Measurements from ENCODE around the gene DDX41.
"Not testable (repeated sequence)": the region's sequence is repeated elsewhere in the genome, so short reads cannot be mapped to it uniquely, and the experiment has no call there.

Gene DDX41

DNA sequence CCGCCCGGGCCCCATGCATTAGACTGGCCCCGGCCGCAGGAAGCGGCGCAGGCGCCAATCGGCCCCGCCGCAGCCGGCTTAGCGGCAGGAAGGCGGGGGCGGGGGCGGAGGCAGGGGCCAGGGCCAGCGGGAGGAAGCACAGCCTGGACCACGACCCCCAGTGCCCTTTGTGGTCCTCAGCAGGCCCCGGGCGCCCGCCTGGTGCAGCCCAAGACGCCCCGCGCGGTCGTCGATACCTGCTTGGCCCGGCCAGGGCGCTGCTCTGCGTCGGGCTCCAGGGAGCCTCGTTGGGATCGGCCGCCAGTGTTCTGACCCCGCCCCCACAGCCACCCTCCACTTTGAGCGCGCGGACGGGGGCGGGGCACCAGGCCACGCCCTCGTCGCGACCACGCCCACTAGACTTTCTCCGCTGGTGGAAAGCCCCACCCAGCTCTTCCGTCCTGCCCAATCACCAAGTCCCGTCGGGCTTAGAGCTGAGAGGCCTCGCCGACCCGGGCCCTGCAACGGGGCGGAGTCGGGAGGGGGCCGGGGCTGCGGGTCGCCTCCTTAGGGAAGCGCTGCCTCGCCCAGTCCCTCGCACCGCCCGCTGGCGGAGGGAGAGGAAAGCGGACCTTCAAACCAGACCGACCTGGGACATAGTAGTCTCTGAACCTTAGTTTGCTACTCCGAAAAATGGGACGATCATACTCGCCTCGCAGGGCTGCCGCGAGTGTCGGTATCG is 19.3 kb downstream of the DDX41 start, which contains the start of gene PDLIM7:
TSS of gene PDLIM7 (minus strand) at position 313 of the 721 bp plus-strand sequence. CDS start 1,092 bp downstream, outside the sequence.
- DNase-seq, result peak; percentile 98

DNA sequence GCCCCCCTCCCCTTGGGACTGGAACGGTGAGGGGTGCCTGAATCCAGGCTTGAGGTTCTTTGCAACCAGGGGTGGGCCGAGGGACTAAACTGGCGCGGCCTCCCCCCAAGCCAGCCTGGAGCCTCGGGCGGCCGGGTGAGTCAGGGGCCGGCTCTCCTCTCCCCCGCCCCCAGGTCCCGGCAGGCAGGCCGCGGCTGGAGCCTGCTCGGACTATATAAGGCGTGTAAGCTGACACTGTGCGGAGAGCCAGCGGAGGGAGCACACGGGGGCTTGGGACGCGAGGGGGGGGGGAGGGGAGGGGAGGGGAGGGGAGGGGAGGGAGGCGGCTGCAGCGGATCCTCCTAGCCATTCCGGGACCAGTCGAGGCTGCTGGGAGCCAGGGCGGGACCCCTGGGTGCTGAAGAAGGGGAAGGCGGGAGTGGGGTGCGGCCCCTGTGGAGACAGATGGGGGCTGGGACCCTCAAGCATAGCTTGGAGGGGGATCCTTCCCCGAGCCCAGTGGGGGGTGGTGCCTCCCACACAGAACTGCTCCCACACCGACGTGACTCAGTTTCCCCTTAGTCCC is 20.0 kb downstream of the DDX41 start:
- DNase-seq, result peak; percentile 93

DNA sequence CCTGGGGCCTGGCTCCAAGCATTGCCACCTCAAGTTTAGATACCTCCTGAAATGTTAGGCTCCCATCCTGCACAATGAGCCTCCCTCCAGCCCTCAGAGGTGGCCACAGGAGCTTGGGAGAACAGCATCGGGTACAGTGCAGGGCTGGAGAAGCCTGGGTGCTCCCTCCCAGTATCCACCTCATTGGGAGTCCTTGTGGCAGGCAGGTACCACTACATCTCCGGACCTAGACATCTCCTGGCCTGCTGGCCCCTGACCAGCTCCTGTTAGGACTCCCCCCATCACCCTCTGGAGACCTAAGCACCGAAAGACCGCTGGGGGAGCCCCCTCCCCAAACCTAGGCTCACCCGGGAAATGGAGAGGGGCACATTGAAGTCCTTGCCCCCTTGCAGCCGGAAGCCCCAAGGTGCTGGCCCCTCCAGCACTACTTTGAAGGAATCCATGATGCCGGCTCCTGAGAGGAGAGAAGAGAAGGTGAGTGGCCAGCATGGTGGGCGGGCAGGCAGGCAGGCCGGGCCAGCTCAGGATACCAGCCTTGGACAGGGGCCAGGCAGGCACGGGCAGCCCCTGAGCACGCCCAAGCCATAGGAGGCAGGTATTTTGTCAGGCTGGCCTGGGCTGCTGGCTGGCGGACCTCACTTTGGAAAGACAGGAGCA is 20.6 kb downstream of the DDX41 start:
- peak; percentile 55 for DNase-seq

DNA sequence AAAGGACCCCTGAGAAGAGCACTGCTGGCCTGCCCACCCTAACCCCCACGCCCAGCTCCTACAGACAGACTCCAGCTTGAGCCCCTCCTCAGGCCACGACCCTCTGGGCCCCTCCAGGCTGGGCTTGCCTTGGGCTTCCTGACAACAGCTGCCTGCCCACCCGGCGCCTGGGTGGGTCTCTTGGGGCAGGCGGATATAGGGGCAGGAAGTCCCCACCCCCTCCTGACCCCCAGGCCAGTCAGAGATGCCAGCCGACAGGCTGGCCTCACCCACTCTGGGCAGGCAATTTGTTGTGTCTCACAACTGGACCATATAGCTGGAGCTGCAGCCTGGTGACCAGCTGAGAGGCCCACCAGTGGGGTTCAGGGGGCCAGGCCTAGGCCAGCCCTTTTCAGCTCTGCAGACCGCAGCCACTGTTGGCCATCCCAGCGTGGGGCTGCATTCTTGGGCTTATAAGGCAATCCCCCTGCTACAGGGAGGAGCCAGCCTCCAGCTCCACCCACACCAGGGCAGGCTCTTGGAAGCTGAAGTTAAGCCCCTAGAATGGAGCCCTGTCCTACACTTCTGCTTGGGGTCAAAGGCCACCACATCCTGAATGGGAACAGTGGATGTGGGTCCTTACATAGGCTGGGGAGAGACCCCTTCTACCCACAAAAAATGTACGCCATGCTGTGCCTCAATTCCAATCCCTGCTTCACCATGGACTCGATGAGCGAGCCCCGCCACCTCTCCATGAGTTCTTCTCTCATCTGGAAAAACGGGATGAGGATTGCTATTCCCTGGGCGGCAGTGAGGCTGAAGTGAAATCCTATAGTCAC is 21.3 kb downstream of the DDX41 start:
- peak; percentile 87 for DNase-seq

DNA sequence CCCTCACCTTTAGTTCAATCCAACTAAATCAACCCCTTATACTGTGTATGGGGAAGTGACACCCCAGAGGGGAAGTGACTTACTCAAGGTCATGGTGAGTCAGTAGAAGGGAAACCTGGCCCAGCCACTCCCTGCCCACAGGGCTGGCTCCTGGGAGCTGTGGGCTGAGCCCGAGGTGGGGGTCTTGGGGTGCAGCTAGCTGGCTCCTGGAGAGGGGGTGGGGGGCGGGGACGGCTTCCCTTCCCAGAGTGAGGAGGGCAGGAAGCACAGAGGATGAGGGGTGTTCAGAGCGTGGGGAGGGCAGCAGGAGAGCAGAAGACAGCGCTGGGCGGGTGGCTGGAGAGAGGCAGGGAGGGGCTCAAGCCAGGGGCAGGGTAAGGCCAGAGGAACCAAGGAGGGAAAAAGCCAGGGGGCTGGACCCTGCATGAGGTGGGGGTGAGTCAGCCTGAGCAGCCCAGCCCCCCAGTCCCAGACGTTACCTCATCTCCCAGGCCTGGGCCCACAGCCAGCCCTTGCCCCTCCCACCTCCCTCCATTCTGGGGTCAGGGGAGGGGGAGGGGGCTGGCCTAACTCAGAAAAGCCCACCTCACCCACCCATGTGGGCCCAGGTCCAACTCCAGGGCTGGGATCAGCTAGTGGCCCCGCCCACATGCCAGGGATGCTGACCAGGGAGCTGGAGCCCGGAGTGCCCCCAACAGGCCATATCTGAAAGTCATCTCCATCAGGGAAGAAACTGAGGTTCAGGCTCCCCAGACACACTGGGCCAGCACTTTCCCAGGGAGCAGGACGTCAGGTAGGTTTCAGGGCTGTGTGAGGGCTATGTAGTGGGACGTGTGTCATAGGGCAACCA is 22.2 kb downstream of the DDX41 start:
- DNase-seq, result peak; percentile 82

DNA sequence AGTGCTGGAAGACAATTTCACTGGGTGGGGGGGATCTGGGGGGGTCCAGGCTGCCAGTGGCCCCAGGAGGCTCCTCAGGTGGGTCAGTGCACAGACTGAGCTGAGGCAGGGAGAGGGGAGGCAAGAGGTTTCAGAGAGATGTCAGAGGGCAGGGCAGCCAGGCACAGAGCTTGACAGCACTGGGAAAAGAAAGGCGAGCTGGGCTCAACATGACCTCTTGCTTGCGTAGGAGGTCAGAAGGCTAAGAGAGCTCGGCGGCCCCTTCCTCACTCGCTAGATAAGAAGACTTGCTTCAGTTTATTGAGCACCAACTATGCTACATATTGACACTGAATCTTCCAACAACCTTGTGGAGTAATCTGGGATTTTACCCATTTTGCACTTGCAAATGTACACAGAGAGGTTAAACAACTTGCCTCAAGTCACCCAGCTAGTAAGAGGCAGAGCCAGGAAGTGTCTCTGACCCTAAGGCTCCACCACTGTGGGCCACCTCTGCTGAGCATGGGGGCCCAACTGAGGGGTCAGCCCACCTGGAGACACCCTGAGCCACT is 22.9 kb downstream of the DDX41 start:
- DNase-seq, result peak; percentile 1

DNA sequence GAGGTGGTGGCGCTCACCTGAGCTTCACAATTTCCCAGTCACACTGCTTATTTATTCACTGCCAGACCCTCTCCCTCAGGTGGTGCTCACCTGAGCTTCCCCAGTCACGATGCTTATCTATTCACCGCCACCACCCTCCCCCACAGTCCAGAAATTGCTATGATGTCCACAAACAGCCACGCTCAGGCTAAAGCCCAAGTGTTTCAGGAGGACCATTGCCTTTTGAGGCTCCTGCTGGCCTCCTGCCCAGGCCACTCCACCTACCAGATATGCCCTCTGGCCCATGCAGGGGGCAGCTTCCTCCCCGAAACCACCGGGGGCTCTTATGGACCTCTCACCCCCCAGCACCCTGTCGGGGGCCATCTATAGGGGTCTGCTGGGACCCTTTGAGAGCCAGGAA is 23.9 kb downstream of the DDX41 start:
- DNase-seq, result no peak

DNA sequence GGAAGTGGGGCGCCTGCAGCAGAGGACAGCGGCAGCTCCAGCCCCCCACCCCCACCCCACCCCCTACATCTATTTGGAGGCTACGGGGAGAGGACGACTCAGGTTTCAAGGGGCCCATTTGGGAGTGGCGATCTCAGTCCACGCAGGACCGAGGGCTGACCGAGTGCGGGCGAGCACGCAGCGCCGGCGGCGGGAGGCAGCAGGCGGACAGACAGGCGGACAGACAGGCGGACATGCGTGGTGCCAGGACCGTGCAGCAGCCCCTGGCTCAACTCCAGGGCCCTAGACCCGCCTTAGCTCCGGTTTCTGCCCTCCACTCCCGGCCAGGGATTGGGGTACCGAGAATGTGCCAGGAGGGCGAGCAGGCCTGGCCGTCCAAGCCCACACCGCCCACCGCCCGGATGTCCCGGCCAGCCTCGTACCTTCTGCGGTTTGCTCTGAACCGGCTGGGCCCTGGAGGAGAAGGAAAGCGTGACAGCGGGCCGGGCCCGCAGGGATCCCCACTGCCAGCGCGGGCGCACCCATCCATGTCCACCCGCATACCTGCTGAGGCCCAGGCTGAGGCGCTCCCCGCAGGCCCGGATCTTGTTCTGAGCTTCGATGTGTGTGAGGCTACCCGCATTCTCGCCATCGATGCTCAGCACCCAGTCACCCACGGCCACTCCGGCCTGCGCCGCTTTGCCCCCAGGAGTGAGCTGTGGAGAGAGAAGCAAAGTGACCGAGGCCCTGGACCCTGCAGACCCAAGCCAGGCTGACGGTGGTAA is 24.6 kb downstream of the DDX41 start:
- DNase-seq, result no peak

DNA sequence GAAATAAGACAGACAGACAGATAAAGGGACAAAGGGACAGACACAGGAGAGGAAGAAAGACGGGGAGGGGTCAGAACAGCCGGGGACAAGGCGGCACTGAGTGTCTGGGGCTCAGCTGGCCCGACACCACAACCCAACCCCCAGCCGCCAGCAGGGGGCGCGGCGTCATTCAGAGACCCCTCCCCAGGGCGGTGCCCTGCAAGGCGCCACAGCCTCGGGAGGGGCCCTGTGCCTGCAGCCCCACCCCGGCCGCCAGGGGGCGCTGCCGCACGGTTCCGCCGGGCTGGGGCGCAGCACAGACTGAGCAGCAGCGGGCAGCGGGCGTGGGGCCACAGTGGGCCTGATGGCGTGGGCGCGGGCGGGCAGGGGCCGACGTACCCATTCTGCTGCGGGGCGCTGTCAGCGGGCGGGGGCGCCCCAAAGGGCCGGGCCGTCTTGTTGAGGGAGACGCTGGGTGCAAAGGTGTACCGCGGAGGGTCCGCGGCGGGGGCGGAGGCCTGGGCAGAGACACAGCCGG is 25.3 kb downstream of the DDX41 start:
- peak; percentile 83 for DNase-seq

DNA sequence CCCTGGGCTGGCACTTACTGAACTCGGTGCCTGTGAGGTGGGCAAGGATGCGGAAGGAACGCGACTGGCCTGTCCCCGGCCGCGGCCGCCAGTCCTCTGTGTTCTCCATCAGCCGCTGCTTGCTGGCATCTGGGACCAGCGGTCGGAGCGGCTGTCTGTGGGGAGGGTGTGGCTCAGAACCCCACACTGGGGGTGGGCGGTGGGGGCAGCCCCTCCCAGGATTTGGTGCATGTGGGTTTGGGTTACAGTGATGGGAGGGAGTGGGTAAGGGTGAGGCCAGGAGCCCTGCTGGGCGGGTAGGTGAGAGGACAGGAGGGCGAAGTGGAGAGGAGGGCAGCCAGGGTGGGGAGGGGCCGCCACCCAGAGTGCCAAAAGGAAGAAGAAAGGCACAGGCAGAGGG is 25.8 kb downstream of the DDX41 start:
- peak; percentile 50 for DNase-seq

DNA sequence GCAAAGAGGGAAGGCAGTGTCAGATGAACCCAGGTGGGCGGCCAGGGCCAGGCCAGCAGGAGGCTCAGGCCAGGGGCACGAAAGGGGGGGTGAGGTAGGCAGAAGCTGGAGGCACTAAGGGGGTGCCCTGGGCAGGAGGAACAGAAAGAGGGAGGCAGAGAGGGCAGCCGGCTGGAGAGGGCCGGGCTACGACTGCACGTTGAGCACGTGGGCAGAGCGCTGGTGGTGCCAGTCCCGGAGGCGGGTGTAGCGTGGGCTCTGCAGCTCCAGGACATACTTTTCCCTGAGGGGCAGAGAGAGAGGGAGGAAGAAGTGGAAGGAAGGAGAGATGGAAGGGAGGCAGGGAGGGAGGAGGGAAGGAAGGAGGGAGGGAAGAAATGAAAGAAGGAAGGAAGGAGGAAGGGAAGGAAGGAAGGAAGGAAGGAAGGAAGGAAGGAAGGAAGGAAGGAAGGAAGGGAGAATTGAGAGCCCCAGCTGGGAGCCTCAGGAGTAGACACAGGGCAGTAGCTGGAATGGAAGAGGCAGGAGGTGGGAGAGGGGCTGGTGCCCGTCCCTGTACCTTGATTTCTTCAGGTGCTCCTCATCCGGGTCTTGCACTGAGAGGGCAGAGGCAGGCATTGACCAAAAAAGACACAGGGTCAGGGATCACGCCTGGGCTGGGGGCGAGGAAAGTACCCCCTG is 26.3 kb downstream of the DDX41 start:
- peak; percentile 1 for DNase-seq

DNA sequence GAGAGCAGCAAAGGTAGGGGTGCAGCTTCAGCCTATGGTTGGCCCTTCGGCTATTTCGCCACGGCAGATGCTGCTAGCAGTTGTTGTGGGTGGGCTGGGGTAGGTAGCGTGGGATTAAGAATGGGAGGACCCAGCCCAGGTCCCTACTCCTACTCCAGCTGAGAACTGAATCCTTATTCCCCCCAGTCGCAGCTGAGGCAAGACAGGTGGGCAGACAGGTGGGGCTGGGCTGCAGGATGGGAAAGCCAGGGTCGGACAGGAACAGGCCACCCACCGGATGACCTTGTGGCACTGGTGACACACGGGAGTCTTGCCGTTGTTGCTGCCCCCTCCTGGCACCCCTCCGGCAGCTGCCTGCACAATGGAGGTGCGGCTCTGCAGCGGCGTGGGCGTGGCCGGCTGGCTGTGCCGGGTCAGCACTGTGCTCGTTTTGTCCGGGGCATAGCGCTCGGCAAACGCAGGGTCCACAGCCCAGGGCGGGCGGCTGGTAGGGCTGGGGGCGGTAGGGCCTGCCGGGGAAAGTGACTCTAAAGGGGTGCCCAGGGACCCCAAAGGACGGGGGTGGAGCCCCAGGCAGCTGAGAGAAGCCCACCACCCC is 27.5 kb downstream of the DDX41 start:
- peak; percentile 35 for DNase-seq

DNA sequence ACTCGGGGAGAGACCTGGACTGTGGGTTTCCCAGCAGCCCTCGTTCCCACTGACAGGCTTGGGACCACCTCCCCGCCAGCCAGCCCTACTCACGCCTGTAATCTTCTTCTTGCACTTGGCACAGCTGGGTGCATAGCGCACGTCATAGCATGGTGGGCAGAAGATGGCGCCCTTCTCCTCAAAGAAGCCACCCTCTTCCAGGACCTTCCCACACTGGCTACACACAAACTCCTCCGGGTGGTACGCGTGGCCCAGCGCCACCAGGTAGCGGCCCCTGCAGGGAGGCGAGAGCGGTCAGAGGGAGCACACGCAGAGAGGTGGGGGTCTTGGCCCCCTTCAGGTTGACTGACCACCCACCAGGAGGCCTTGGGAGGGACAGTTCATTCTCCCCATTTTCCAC is 28.8 kb downstream of the DDX41 start:
- DNase-seq, result peak; percentile 1

DNA sequence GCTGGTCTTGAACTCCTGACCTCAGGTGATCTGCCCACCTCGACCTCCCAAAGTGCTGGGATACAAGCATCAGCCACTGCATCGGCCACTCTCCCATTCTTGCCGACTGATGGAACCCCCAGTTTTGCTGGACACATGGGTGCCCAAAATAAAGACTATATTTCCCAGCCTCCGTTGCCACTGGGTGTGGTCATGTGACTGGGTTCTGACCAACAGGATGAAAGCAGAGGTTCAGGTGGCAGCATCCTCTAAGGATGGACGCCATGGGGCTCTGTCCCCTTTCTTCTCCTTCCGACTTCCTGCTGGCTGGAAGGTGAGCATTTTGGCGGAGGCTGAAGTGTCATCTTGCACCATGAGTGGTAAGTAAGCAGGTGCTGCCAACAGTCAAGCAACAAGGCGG is 29.6 kb downstream of the DDX41 start:
- DNase-seq, result peak; percentile 0

DNA sequence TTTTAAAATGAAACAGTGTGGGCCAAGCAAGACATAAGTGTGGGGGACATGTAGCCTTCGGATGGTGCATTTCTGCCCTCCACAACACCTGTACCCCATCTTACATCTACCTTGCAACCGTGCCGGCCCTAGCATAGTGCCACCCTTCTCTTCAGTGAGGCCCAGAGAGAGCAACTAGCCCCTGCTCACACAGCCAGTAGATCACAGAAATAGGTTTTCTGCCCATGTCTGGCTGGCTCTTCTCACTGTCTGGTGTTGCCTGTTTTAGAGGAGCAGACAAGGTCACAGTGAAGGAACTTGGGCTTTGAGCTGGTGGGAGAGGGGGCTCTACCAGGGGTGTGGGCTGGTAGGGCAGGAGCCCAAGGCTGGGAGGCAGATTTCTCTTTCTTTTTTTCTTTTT is 30.5 kb downstream of the DDX41 start:
- DNase-seq, result no peak

DNA sequence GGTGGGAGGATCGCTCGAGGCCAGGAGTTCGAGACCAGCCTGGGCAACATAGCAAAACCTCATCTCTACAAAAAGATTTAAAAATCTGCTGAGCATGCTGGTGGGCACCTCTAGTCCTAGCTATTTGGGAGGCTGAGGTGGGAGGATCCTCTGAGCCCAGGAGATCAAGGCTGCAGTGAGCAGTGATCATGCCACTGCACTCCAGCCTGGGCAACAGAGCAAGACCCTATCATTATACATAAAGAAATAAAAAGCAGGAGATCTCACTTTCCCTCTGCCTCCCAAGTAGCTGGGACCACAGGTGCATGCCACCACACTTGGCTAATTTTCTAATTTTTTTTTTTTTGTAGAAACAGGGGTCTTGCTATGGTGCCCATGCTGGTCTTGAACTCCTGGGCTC is 31.0 kb downstream of the DDX41 start:
- not testable (repeated sequence) for DNase-seq

DNA sequence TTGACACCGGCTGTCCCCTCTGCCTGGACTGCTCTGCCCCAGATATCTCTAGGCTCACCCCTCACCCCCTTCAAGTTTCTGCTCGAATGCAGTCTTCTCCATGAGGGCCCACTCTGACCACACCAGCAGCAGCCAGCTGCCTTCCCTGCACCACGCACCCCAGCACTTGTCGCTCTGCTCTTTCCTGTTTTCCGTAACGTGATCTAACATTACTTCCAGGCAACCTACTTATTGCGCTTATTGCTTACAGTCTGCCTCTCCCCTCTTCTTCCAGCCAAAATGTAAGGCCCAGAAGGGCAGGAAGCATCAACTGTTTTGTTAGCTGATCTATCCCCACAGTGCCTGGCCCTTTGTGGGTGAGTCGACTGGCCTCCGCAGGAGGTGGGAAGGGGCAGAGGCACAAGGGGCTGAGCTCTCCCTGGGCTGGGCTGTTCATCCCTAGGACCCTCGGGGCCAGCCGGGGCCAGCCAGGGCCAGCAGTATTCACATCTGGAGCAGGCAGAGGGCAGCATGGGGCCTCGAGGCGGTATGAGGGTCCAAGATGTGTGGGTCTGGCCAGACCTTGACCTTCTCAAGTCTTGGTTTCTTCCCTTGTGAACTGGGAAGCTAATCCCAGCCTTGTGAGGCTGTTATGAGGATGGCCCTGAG is 31.7 kb downstream of the DDX41 start:
- no peak for DNase-seq

DNA sequence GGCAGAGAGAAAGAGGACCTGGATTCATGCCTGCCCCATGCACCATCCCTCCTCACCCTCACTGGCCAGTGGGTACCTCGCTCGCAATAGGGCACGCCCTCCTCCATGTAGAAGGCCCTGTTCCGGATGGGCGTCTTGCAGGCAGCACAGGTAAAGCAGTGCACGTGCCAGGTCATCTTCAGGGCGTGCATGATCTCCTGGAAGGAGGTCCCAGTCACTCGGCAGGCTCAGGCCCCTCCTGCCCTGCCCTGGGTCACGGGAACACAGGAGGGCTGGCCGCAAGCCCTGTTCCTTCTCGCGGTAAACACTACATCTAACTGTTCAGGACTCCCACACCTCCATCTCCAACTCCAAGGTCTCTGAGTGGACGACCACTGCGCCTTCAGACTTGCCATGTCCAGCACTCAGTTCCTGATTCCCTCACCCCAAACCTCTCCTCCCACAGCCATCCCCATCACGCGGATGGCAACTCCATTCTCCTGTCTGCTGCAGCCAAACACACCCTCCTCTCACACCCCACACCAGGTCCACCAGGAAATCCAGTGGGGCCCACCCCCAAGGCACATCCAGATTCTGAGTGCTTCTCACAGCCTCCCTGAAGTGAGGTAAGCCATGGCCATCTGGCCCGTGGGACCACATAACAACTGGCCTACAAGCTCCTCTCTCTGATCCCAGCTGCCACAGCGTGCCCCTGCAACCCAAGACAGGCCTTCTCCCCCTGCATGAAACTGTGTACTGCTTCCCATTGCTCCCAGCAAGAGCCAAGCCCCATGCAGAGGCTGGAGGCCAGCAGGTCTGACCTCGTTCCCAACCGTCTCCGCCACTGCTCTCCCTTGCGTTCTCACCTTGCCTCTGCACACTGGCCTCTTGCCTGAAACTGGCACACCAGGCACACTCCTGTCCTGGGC is 32.5 kb downstream of the DDX41 start:
- peak; percentile 51 for DNase-seq

Data from eye (tissue), 1 donor.